Psoas muscle (tissue), 8 donors: Measurements from ENCODE around the gene TMEM131L. TPM values are rescaled to one million over a fixed set of nuclear protein-coding genes. Genes with fewer than 3 reads are reported as not detected.

ENCODE experiments used
- ATAC-seq, 4 donors: fragments of 200-7000 bp; cut with Tn5 transposase; one replicate each; pipeline ENCODE4 v1.9.1; 2020; ENCODE audit warnings: moderate library complexity in 3 of 4, mild to moderate bottlenecking in 2 of 4
- DNase-seq, 2 donors: peaks; one replicate each; pipeline ENCODE4 v3.0.0-alpha.2; 2020
- H3K27ac ChIP-seq: fragments of 200-600 bp; one replicate; pipeline ENCODE4 v1.8.0; 2022
- H3K27me3 ChIP-seq, 3 donors: fragments of 200-600 bp in 1 of 3; one replicate each; pipeline versions ENCODE4 v1.6.1 to v1.8.0; 2013 to 2022; ENCODE audit warnings: low read length in 2 of 3, mild to moderate bottlenecking in 2 of 3, moderate library complexity in 1 of 3; ENCODE audit not compliant: insufficient read depth in 3 of 3
- H3K36me3 ChIP-seq, 2 donors: fragments of 200-600 bp in 1 of 2; one replicate each; pipeline versions ENCODE4 v1.6.1 to v1.8.0; 2013 to 2022; ENCODE audit warnings: low read depth in 1 of 2, mild to moderate bottlenecking in 1 of 2, moderate library complexity in 1 of 2; ENCODE audit not compliant: insufficient read depth in 1 of 2
- H3K4me1 ChIP-seq: fragments of 200-600 bp; one replicate; pipeline ENCODE4 v1.8.0; 2022
- H3K4me3 ChIP-seq: fragments of 200-600 bp; one replicate; pipeline ENCODE4 v1.8.0; 2022; ENCODE audit warnings: mild to moderate bottlenecking
- H3K9me3 ChIP-seq: fragments of 200-600 bp; one replicate; pipeline ENCODE4 v1.8.0; 2022
- CTCF ChIP-seq: fragments of 200-600 bp; IDR thresholded peaks from one replicate; pipeline ENCODE4 v1.8.0; 2022; ENCODE audit warnings: antibody characterized with exemption
- WGBS, 3 donors: extraction: QIAGEN DNeasy Blood & Tissue Kit; methylation state at CpG; one replicate each; pipeline versions ENCODE4 v1.1.6 to v1.1.7; 2013; 5-methylcytosine and 5-hydroxymethylcytosine counted together
- intact Hi-C, 2 donors: fragments of 100-400 bp; cut with DNase I; formaldehyde crosslinking; loops; one replicate each; pipeline versions ENCODE4 v1.11.0 to v1.14.2; 2022
- polyA plus RNA-seq, 3 donors: library from polyadenylated mRNA; stranded (reverse); fragments of 200-250 nt; gene quantifications; one replicate each; pipeline ENCODE4 v1.2.3, GENCODE V29; 2013
- total RNA-seq, 4 donors: library from RNA; stranded (reverse); fragmentation: NEBNext Ultra II Directional in 2 of 4; extraction: Animal tissue kit (Norgen Biotek cat#: 25700) in 2 of 4; gene quantifications; one replicate each; pipeline versions ENCODE4 v1.2.1 to v1.2.4, GENCODE V29; 2021 to 2023
- donor health status: healthy with polysubstance abuse.
- donor health status: DM: no; HTN: no; CAD: no; lungs with moderate emphysema.
- donor health status: Bipolar disorder and iron deficiency.
- donor health status: healthy.
- donor health status: DM: yes; HTN: yes; CAD: no.
- donor health status: DM: no; HTN: no; CAD: no.
- donor health status: DM: no; HTN: no; CAD: no.
- donor health status: DM: yes; HTN: yes; CAD: no.

The TMEM131L gene
- total and polyA plus RNA-seq, 7 donors, result 2.1 to 21.2 (median 6.9) TPM

- intact Hi-C loops, result no loop called here
- Histone ChIP-seq H3K27me3 (no peaks in the 10 kb centered on the region), H3K9me3 (no peaks in the 10 kb centered on the region), H3K4me3 (no peak overlapping the region), H3K4me1 (no peaks in the 10 kb centered on the region), H3K36me3 (no peaks in the 10 kb centered on the region), H3K27ac (no peak overlapping the region)
- ATAC-seq, result no peak
- 97 to 99% (median 98%) methylated on average over 4 of the region's 4 CpGs for WGBS, 3 donors
- no peak for TF ChIP-seq CTCF
- no peak for DNase-seq
Observed at GRCh38 chr4:153427363-153428071, 38.6 kb upstream of the TMEM131L start.

GRCh38 chr4:153428941-153429475 is 37.2 kb upstream of the TMEM131L start:
- no peak for TF ChIP-seq CTCF
- 57 to 76% (median 65%) methylated on average over 3 of the region's 3 CpGs for WGBS, 3 donors
- Histone ChIP-seq H3K4me3 (no peak overlapping the region), H3K9me3 (no peaks in the 10 kb centered on the region), H3K4me1 (no peaks in the 10 kb centered on the region), H3K27ac (no peak overlapping the region), H3K27me3 (no peaks in the 10 kb centered on the region), H3K36me3 (no peaks in the 10 kb centered on the region)
- no peak for DNase-seq
- intact Hi-C loops, result no loop called here
- no peak for ATAC-seq

- DNase-seq (peak; percentile 40 to 59), ATAC-seq (peak; percentile 80 to 94 (median 87))
- no peaks in the 10 kb centered on the region for H3K9me3 ChIP-seq
- no peaks in the 10 kb centered on the region for H3K36me3 ChIP-seq
- WGBS, 3 donors, result 60 to 65% (median 61%) methylated on average over 12 of the region's 12 CpGs
- H3K27ac ChIP-seq, result peak overlapping the region; percentile 61
- peak; percentile 59 for TF ChIP-seq CTCF
- intact Hi-C loops, result loop anchor here (1.0 to 10.0 kb wide), 5 partner anchors 88 to 208 kb away; partner anchors contain the start of gene MND1 (in 2 of the 2)
- peak overlapping the region; percentile 44 for H3K4me3 ChIP-seq
- no peaks in the 10 kb centered on the region for H3K4me1 ChIP-seq
- no peaks in the 10 kb centered on the region for H3K27me3 ChIP-seq
Observed at GRCh38 chr4:153432965-153433753, 33.0 kb upstream of the TMEM131L start.

GRCh38 chr4:153433754-153434105 is 32.4 kb upstream of the TMEM131L start:
- intact Hi-C loops, result loop anchor here (1.0 to 10.0 kb wide), 5 partner anchors 89 to 209 kb away; partner anchors contain the start of gene MND1 (in 2 of the 2)
- WGBS, 3 donors, result 44 to 64% (median 60%) methylated on average over 3 of the region's 3 CpGs
- Histone ChIP-seq H3K36me3 (no peaks in the 10 kb centered on the region), H3K4me1 (no peaks in the 10 kb centered on the region), H3K9me3 (no peaks in the 10 kb centered on the region), H3K27ac (peak overlapping the region; percentile 61), H3K27me3 (no peaks in the 10 kb centered on the region), H3K4me3 (no peak overlapping the region)
- ATAC-seq, result no peak
- no peak for DNase-seq
- TF ChIP-seq CTCF, result no peak
